ENCODE data around the gene PPP2R5A. TPM values are rescaled to one million over a fixed set of nuclear protein-coding genes. Genes with fewer than 3 reads are reported as not detected.
"Not testable (repeated sequence)": the region's sequence is repeated elsewhere in the genome, so short reads cannot be mapped to it uniquely, and the experiment has no call there.

PPP2R5A gene
- polyA plus RNA-seq, 1 donor: 43.5 TPM

DNA sequence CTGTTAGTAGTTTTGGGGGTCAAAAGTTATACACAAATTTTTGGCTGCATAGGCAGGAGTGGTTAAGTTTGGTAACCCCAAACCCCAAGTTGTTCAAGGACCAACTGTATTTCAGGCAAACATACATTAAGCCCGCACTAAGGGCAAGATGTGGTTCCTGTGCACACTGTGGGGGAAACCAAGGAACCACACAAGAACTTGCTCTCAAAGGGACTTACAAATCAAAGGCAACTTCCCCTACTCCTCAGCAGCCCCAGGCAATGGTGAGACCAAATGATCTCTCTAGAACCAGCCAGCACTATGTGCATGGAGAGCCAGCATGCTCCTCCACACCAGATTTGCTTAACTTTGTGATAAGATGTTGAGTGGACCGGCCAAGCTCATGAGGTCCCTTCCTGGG lies 94.2 kb downstream of the PPP2R5A start:
- Histone ChIP-seq H3K36me3 (ENCODE audit: control insufficient read depth, insufficient read depth, low read length) (peaks cover 19% of the 10 kb centered on the region), H3K9me3 (ENCODE audit: control insufficient read depth, low read depth, low read length) (no peaks in the 10 kb centered on the region), H3K27me3 (ENCODE audit: control insufficient read depth, insufficient read depth, low read length) (no peaks in the 10 kb centered on the region), H3K27ac (ENCODE audit: low read length) (no peak overlapping the region), H3K4me1 (ENCODE audit: control insufficient read depth, insufficient read depth, low read length) (no peaks in the 10 kb centered on the region), H3K4me3 (ENCODE audit: low read length) (no peak overlapping the region)
- WGBS (ENCODE audit: insufficient coverage, low lambda C conversion rate): no CpG with 5 or more reads among the region's 2 CpGs
- DNase-seq: no peak

DNA sequence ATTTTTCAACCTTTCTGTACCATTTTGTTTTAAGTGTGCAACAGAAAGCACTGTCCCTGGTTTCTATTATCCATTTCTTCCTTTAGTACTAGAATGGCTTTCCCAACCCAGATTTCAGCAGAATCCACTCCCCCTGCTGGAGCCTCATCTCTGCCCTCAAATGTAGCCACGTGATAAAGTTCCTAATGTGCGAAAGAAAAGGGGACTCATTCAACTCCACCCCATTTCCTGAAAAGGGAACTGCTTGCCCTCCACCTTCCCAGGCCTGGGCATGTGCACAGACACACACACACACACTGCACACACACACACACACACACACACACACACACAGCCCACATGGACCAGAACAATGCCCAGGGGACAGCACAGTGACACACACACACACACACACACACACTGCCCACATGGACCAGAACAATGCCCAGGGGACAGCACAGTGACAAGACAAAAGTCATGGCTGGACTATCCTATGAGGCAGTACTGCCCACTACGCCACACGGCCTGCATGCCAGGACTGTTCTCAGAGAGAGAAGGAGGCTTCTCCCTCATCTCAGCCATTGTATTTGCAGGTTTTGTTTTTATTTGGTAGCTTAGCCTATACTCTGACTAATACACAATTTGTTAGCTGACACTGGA lies 96.3 kb downstream of the PPP2R5A start:
- Histone ChIP-seq H3K27me3 (ENCODE audit: control insufficient read depth, insufficient read depth, low read length) (no peaks in the 10 kb centered on the region), H3K9me3 (ENCODE audit: control insufficient read depth, low read depth, low read length) (no peaks in the 10 kb centered on the region), H3K27ac (ENCODE audit: low read length) (no peak overlapping the region), H3K4me1 (ENCODE audit: control insufficient read depth, insufficient read depth, low read length) (no peaks in the 10 kb centered on the region), H3K4me3 (ENCODE audit: low read length) (no peak overlapping the region), H3K36me3 (ENCODE audit: control insufficient read depth, insufficient read depth, low read length) (peaks cover 32% of the 10 kb centered on the region)
- DNase-seq: no peak
- WGBS (ENCODE audit: insufficient coverage, low lambda C conversion rate): no CpG with 5 or more reads among the region's 4 CpGs

DNA sequence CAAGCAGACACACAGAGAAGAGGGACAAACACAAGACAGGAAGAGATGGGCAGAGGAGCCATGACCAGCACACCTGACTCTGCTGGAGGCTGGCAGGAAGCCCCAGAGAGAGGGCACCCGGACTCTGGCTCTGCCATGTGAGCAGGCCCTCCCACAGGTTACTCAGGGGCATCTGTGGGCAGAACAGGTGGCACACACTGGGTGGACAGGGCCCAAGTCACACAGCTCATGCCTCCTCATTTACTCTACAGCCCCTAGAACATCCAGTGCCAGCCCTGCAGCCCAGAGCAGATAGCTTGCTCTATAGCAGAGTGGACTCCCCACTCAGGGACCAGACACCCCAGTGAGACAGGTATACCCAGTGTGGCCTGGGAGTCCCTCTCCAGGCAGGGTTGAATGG lies 100.8 kb downstream of the PPP2R5A start:
- H3K36me3 ChIP-seq (ENCODE audit: control insufficient read depth, insufficient read depth, low read length): peaks cover 21% of the 10 kb centered on the region
- no peaks in the 10 kb centered on the region for H3K27me3 ChIP-seq (ENCODE audit: control insufficient read depth, insufficient read depth, low read length)
- WGBS (ENCODE audit: insufficient coverage, low lambda C conversion rate): no CpG with 5 or more reads among the region's 1 CpG
- peaks cover 14% of the 10 kb centered on the region for H3K9me3 ChIP-seq (ENCODE audit: control insufficient read depth, low read depth, low read length)
- H3K4me1 ChIP-seq (ENCODE audit: control insufficient read depth, insufficient read depth, low read length): no peaks in the 10 kb centered on the region
- H3K27ac ChIP-seq (ENCODE audit: low read length): no peak overlapping the region
- no peak overlapping the region for H3K4me3 ChIP-seq (ENCODE audit: low read length)
- DNase-seq: no peak

DNA sequence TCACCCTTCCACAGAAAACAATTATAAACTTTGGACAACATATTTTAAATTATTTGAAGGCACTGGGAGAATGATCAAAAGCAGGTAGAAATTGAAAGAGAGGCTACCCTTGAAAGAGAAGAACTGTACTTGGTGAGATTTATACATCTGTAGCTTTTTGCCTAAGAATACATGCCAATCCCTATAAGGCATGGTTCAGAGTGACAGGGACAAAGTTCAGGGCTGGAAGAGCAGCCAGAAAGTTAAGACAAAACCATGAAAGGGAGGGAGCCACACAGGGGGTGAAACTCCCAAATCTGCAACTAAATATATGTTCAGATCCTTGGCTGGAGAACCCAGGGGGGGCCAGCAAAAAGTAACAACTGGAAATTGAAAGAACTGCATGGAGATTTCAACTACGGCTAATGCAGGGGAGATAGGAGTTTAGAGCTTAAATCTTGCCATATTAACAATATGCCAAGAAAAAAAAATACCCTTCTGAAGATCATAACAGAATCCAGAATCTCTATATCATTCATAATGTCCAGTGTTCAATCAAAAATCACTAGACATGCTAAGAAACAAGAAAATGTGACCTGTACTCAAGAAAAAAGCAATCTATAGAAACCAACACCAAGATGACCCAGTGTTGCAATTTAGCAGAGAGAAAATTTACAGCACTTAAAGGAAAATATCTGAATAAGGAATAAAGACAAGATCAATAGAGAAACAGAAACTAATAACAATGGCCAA lies 103.9 kb downstream of the PPP2R5A start:
- H3K9me3 ChIP-seq (ENCODE audit: control insufficient read depth, low read depth, low read length): peaks cover 14% of the 10 kb centered on the region
- no peak overlapping the region for H3K4me3 ChIP-seq (ENCODE audit: low read length)
- WGBS (ENCODE audit: insufficient coverage, low lambda C conversion rate): 89% methylated on average over 1 of the region's 1 CpG
- no peaks in the 10 kb centered on the region for H3K27me3 ChIP-seq (ENCODE audit: control insufficient read depth, insufficient read depth, low read length)
- no peak for DNase-seq
- no peak overlapping the region for H3K27ac ChIP-seq (ENCODE audit: low read length)
- H3K4me1 ChIP-seq (ENCODE audit: control insufficient read depth, insufficient read depth, low read length): no peaks in the 10 kb centered on the region
- H3K36me3 ChIP-seq (ENCODE audit: control insufficient read depth, insufficient read depth, low read length): peaks cover 21% of the 10 kb centered on the region

DNA sequence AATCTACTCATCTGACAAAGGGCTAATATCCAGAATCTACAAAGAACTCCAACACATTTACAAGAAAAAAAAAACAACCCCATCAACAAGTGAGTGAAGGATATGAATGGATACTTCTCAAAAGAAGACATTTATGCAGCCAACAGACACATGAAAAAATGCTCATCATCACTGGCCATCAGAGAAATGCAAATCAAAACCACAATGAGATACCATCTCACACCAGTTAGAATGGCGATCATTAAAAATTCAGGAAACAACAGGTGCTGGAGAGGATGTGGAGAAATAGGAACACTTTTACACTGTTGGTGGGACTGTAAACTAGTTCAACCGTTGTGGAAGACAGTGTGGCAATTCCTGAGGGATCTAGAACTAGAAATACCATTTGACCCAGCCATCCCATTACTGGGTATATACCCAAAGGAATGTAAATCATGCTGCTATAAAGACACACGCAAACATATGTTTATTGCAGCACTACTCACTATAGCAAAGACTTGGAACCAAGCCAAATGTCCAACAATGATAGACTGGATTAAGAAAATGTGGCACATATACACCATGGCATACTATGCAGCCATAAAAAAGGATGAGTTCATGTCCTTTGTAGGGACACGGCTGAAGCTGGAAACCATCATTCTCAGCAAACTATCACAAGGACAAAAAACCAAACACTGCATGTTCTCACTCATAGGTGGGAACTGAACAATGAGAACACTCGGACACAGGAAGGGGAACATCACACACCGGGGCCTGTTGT lies 110.6 kb downstream of the PPP2R5A start:
- H3K9me3 ChIP-seq (ENCODE audit: control insufficient read depth, low read depth, low read length): peaks cover 11% of the 10 kb centered on the region
- no CpG with 5 or more reads among the region's 6 CpGs for WGBS (ENCODE audit: insufficient coverage, low lambda C conversion rate)
- not testable (repeated sequence) for DNase-seq; H3K27me3 ChIP-seq (ENCODE audit: control insufficient read depth, insufficient read depth, low read length); H3K4me3 ChIP-seq (ENCODE audit: low read length); H3K27ac ChIP-seq (ENCODE audit: low read length); H3K36me3 ChIP-seq (ENCODE audit: control insufficient read depth, insufficient read depth, low read length); H3K4me1 ChIP-seq (ENCODE audit: control insufficient read depth, insufficient read depth, low read length)

DNA sequence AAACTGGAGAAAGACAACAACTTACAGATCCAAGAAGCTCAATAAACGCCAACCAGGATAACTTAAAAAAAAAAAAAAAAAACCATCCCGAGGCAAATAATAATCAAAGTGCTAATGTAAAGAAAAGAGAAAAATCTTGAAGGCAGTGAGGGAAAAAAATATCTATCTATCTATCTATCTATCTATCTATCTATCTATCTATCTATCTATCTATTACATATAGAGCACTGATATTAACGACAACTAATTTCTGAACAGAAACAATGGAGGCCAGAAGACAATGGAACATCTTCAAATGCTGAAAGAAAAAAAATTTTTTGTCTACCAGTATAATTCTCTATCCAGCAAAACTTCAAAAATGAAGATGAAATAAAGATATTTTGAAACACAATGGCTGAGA lies 111.4 kb downstream of the PPP2R5A start:
- DNase-seq: no peak
- Histone ChIP-seq H3K4me1 (ENCODE audit: control insufficient read depth, insufficient read depth, low read length) (no peaks in the 10 kb centered on the region), H3K27ac (ENCODE audit: low read length) (no peak overlapping the region), H3K9me3 (ENCODE audit: control insufficient read depth, low read depth, low read length) (peaks cover 11% of the 10 kb centered on the region), H3K36me3 (ENCODE audit: control insufficient read depth, insufficient read depth, low read length) (peaks cover 2% of the 10 kb centered on the region), H3K4me3 (ENCODE audit: low read length) (no peak overlapping the region), H3K27me3 (ENCODE audit: control insufficient read depth, insufficient read depth, low read length) (no peaks in the 10 kb centered on the region)
- 100% methylated on average over 2 of the region's 3 CpGs for WGBS (ENCODE audit: insufficient coverage, low lambda C conversion rate)

DNA sequence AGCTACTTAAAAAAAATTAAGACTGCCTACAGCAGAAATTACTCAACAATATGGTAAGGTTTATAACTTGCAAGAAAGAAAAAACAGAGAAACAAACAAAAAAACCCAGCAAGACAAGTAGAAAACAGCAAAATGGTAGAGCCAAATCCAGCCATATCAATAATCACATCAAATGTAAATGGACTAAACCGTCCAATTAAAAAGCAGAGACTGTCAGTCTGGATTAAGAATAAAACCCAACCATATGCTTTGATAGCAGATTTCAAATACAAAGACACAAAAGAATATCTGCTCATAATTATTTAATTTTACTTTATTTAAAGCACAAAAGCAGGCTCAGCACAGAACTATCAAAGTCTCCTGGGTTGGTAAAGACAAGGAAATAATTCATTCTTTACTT lies 112.0 kb downstream of the PPP2R5A start:
- Histone ChIP-seq H3K4me1 (ENCODE audit: control insufficient read depth, insufficient read depth, low read length) (no peaks in the 10 kb centered on the region), H3K36me3 (ENCODE audit: control insufficient read depth, insufficient read depth, low read length) (peaks cover 2% of the 10 kb centered on the region), H3K27ac (ENCODE audit: low read length) (no peak overlapping the region), H3K27me3 (ENCODE audit: control insufficient read depth, insufficient read depth, low read length) (no peaks in the 10 kb centered on the region), H3K9me3 (ENCODE audit: control insufficient read depth, low read depth, low read length) (peaks cover 11% of the 10 kb centered on the region), H3K4me3 (ENCODE audit: low read length) (no peak overlapping the region)
- no peak for DNase-seq
- WGBS (ENCODE audit: insufficient coverage, low lambda C conversion rate): no CpG with 5 or more reads among the region's 1 CpG

DNA sequence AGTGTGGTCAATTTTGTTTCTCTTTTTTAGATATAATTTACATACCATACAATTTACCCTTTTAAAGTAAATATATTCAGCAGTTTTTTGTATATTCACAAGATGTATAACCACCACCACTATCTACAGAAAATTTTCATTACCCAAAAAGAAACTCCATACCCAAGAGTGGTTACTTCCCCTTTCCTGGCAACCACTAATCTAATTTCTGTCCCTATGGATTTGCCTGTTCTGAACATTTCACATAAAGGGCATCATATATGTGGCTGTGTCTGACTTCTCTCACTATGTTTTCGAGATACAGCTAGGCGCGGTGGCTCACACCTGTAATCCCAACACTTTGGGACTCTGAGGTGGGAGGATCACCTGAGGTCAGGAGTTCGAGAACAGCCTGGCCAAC lies 115.8 kb downstream of the PPP2R5A start:
- DNase-seq: no peak
- Histone ChIP-seq H3K27ac (ENCODE audit: low read length) (no peak overlapping the region), H3K4me1 (ENCODE audit: control insufficient read depth, insufficient read depth, low read length) (no peaks in the 10 kb centered on the region), H3K36me3 (ENCODE audit: control insufficient read depth, insufficient read depth, low read length) (peaks cover 8% of the 10 kb centered on the region), H3K4me3 (ENCODE audit: low read length) (no peak overlapping the region), H3K9me3 (ENCODE audit: control insufficient read depth, low read depth, low read length) (peaks cover 11% of the 10 kb centered on the region), H3K27me3 (ENCODE audit: control insufficient read depth, insufficient read depth, low read length) (no peaks in the 10 kb centered on the region)
- WGBS (ENCODE audit: insufficient coverage, low lambda C conversion rate): no CpG with 5 or more reads among the region's 4 CpGs

DNA sequence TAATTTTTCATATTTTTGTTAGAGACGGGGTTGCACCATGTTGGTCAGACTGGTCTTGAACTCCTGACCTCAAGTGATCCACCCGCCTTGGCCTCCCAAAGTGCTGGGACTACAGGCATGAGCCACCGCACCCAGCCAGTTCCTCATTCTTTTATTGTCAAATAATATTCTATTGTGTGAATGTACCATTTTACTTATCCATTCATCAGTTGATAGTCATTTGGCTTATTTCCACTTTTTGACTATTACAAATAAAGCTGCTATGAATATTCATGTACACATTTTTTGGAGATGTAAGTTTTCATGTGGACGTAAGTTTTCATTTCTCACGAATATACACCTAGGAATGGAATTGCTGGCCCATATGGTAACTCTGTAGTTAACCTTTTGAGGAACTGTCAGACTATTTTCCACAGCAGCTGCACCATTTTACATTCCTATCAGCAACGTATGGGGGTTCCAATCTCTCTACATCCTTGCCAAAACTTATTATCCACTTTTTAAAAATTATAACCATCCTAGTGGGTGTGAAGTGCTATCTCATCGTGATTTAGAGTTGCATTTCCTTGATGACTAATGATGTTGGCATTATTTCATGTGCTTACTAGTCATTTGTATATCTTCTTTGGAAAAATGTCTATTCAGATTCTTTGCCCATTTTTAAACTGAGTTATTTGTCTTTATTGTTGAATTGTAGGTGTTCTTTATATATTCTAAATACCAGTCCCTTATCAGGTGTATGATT lies 116.8 kb downstream of the PPP2R5A start:
- Histone ChIP-seq H3K36me3 (ENCODE audit: control insufficient read depth, insufficient read depth, low read length) (peaks cover 14% of the 10 kb centered on the region), H3K4me3 (ENCODE audit: low read length) (no peak overlapping the region), H3K4me1 (ENCODE audit: control insufficient read depth, insufficient read depth, low read length) (no peaks in the 10 kb centered on the region), H3K27me3 (ENCODE audit: control insufficient read depth, insufficient read depth, low read length) (no peaks in the 10 kb centered on the region), H3K27ac (ENCODE audit: low read length) (no peak overlapping the region), H3K9me3 (ENCODE audit: control insufficient read depth, low read depth, low read length) (peaks cover 2% of the 10 kb centered on the region)
- no peak for DNase-seq
- WGBS (ENCODE audit: insufficient coverage, low lambda C conversion rate): 100% methylated on average over 2 of the region's 7 CpGs

DNA sequence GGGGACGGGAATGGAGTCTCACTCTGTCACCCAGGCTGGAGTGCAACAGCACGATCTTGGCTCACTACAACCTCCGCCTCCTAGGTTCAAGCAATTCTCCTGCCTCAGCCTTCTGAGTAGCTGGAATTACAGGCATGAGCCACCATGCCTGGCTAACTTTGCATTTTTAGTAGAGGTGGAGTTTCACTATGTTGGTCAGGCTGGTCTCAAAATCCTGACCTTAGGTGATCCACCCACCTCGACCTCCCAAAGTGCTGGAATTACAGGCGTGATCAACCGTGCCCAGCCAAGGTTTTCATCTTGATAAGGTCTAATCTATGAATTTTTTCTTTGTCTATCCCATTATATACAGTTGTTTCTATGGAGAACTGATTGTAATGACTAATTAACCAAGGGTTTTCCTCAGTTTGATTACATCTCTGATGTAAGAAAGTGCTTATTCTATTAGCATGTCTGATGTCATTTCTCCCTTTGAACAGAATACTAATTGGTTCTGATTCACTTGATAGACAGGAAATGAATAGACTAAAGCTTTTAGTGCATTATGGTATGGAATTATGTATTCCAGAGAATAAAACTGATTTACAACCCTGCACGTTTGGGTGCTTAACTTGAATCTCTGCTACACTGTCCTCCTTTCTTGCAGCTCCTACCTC lies 117.6 kb downstream of the PPP2R5A start:
- Histone ChIP-seq H3K9me3 (ENCODE audit: control insufficient read depth, low read depth, low read length) (no peaks in the 10 kb centered on the region), H3K4me1 (ENCODE audit: control insufficient read depth, insufficient read depth, low read length) (no peaks in the 10 kb centered on the region), H3K27me3 (ENCODE audit: control insufficient read depth, insufficient read depth, low read length) (no peaks in the 10 kb centered on the region), H3K4me3 (ENCODE audit: low read length) (no peak overlapping the region), H3K36me3 (ENCODE audit: control insufficient read depth, insufficient read depth, low read length) (peaks cover 14% of the 10 kb centered on the region), H3K27ac (ENCODE audit: low read length) (no peak overlapping the region)
- DNase-seq: no peak
- WGBS (ENCODE audit: insufficient coverage, low lambda C conversion rate): no CpG with 5 or more reads among the region's 7 CpGs

Data from large intestine (tissue), 3 donors.